Gastroesophageal sphincter (tissue), 4 donors: ENCODE data around the gene TRIM23. TPM values are rescaled to one million over a fixed set of nuclear protein-coding genes. Genes with fewer than 3 reads are reported as not detected.

Experiments used
- ATAC-seq: fragments of 150-250 bp; one replicate; pipeline ENCODE4 v1.9.1; 2016; ENCODE audit warnings: mild to moderate bottlenecking, moderate library complexity
- H3K27ac ChIP-seq, 4 donors: fragments of 200-600 bp; sonication (generic) in 3 of 4; 1 replicate in 3 of 4; 2 replicates in 1 of 4; pipeline ENCODE4 v1.5.1; 2016 to 2019
- H3K27me3 ChIP-seq: fragments of 200-600 bp; sonication (generic); one replicate; pipeline ENCODE4 v1.5.1; 2019
- H3K36me3 ChIP-seq, 2 donors: fragments of 200-600 bp; sonication (generic); one replicate each; pipeline ENCODE4 v1.5.1; 2019; ENCODE audit warnings: control low read depth in 1 of 2
- H3K4me1 ChIP-seq, 3 donors: fragments of 200-600 bp; sonication (generic); 1 replicate in 2 of 3; 2 replicates in 1 of 3; pipeline ENCODE4 v1.5.1; 2016 to 2019; ENCODE audit warnings: control low read depth in 2 of 3
- H3K4me3 ChIP-seq, 2 donors: fragments of 200-600 bp; sonication (generic); one replicate each; pipeline ENCODE4 v1.5.1; 2019; ENCODE audit warnings: mild to moderate bottlenecking in 1 of 2, moderate library complexity in 1 of 2
- H3K9me3 ChIP-seq, 3 donors: fragments of 200-600 bp; sonication (generic); one replicate each; pipeline ENCODE4 v1.5.1; 2017 to 2019; ENCODE audit warnings: control low read depth in 2 of 3
- EP300 ChIP-seq: sonication (generic); formaldehyde crosslinking; IDR thresholded peaks from one replicate; pipeline ENCODE4 v1.6.1; 2017; ENCODE audit warnings: antibody characterized with exemption, mild to moderate bottlenecking
- POLR2A ChIP-seq, 2 donors: fragments of 450-650 bp; IDR thresholded peaks; one replicate each; pipeline ENCODE4 v1.6.1; 2017; ENCODE audit warnings: antibody characterized with exemption in 2 of 2, mild to moderate bottlenecking in 2 of 2, moderate library complexity in 1 of 2
- POLR2AphosphoS5 ChIP-seq: sonication (generic); formaldehyde crosslinking; IDR thresholded peaks from one replicate; pipeline ENCODE4 v1.6.1; 2017; ENCODE audit warnings: antibody characterized with exemption
- WGBS, 2 donors: methylation state at CpG; one replicate each; pipeline ENCODE4 v1.1.5; 2018; ENCODE audit warnings: low coverage in 1 of 2; 5-methylcytosine and 5-hydroxymethylcytosine counted together
- total RNA-seq, 4 donors: library from RNA; depleted of rRNA; stranded (reverse); fragments of >200 nt; gene quantifications; one replicate each; pipeline ENCODE4 v1.1.0, GENCODE V29; 2016
- TF ChIP-seq, protein P1 (sequence below), 4 experiments: fragments of 200-600 bp in 2 of 4; fragments of 450-650 bp in 2 of 4; sonication (generic) in 1 of 4; IDR thresholded peaks; one replicate each; pipeline ENCODE4 v1.5.1; 2017 to 2019; ENCODE audit warnings: antibody characterized with exemption in 4 of 4, mild to moderate bottlenecking in 2 of 4, moderate library complexity in 2 of 4

Gene TRIM23
- total RNA-seq, 4 donors from 2014 or later, result 17.0 to 35.2 (median 20.3) TPM

DNA sequence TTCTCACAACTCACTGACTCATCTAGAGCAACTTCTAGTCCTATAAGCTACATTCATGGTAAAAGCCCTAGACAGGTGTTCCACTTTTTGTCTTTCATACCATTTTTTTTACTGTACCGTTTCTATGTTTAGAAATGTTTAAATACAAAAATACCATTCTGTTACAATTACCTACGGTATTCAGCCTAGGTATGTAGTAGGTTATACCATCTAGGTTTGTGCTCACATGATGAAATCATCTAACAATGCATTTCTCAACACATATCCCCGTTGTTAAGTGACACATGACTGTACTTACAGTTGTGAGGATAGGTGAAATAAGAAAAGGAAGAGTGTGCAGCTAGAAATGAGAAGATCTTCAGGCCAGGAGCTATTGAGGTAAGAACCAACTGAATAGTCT lies 67.4 kb downstream of the TRIM23 start:
- no peak overlapping the region for H3K27ac ChIP-seq
- TF ChIP-seq, protein P1, sequence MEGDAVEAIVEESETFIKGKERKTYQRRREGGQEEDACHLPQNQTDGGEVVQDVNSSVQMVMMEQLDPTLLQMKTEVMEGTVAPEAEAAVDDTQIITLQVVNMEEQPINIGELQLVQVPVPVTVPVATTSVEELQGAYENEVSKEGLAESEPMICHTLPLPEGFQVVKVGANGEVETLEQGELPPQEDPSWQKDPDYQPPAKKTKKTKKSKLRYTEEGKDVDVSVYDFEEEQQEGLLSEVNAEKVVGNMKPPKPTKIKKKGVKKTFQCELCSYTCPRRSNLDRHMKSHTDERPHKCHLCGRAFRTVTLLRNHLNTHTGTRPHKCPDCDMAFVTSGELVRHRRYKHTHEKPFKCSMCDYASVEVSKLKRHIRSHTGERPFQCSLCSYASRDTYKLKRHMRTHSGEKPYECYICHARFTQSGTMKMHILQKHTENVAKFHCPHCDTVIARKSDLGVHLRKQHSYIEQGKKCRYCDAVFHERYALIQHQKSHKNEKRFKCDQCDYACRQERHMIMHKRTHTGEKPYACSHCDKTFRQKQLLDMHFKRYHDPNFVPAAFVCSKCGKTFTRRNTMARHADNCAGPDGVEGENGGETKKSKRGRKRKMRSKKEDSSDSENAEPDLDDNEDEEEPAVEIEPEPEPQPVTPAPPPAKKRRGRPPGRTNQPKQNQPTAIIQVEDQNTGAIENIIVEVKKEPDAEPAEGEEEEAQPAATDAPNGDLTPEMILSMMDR (IDR thresholded peaks at IDR 0.05), result no peak
- no peak for TF ChIP-seq POLR2AphosphoS5
- no peak overlapping the region for H3K4me3 ChIP-seq
- WGBS, 2 donors, result 83 to 84% methylated on average over 3 of the region's 3 CpGs
- H3K36me3 ChIP-seq, result no peaks in the 10 kb centered on the region
- no peak for ATAC-seq
- no peaks in the 10 kb centered on the region for H3K27me3 ChIP-seq
- H3K9me3 ChIP-seq, result no peaks in the 10 kb centered on the region
- H3K4me1 ChIP-seq, result no peaks in the 10 kb centered on the region

- WGBS, 2 donors, result 100% methylated on average over 1 of the region's 2 CpGs
- no peak overlapping the region for H3K4me3 ChIP-seq
These were observed 68.0 kb downstream of the TRIM23 start for GRCh38 chr5:65556181-65556580.

GRCh38 chr5:65555287-65555686 lies 68.8 kb downstream of the TRIM23 start:
- no peaks in the 10 kb centered on the region for H3K4me1 ChIP-seq
- no peaks in the 10 kb centered on the region for H3K27me3 ChIP-seq
- TF ChIP-seq, protein P1 (IDR thresholded peaks at IDR 0.05), result no peak
- TF ChIP-seq EP300, result no peak
- no peak for TF ChIP-seq POLR2A (IDR thresholded peaks at IDR 0.05)
- TF ChIP-seq POLR2AphosphoS5, result no peak
- no peak overlapping the region for H3K4me3 ChIP-seq
- no peak for ATAC-seq
- no peaks in the 10 kb centered on the region for H3K36me3 ChIP-seq
- no peak overlapping the region for H3K27ac ChIP-seq
- H3K9me3 ChIP-seq, result no peaks in the 10 kb centered on the region

More at GRCh38 chr5:65556181-65556580, 68.0 kb downstream of the TRIM23 start:
- Histone ChIP-seq H3K36me3 (no peaks in the 10 kb centered on the region), H3K27ac (no peak overlapping the region), H3K27me3 (no peaks in the 10 kb centered on the region), H3K9me3 (no peaks in the 10 kb centered on the region), H3K4me1 (no peaks in the 10 kb centered on the region)
- ATAC-seq, result no peak
- TF ChIP-seq, protein P1 (IDR thresholded peaks at IDR 0.05), result no peak
- TF ChIP-seq EP300 (no peak), POLR2A (IDR thresholded peaks at IDR 0.05) (no peak), POLR2AphosphoS5 (no peak)

DNA sequence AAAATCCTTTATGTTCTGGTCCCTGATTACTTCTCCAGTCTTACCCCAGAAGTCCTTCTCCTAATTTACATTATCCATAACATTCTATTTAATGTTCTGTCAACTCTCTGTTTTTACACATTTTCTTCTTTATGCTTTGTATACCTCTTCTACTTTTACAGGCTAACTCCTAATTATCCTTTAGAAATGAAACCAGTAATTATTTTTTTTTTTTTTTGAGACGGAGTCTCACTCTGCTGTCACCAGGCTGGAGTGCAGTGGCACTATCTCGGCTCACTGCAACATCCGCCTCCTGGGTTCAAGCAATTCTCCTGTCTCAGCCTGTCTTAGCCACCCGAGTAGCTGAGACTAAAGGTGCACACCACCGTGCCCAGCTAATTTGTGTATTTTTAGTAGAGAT lies 70.2 kb downstream of the TRIM23 start:
- TF ChIP-seq POLR2A (IDR thresholded peaks at IDR 0.05), result no peak
- no peak for TF ChIP-seq EP300
- TF ChIP-seq, protein P1 (IDR thresholded peaks at IDR 0.05), result no peak
- no peak for TF ChIP-seq POLR2AphosphoS5
- no peaks in the 10 kb centered on the region for H3K36me3 ChIP-seq
- 67 to 68% methylated on average over 2 to 4 of the region's 5 CpGs for WGBS, 2 donors
- no peak overlapping the region for H3K27ac ChIP-seq
- H3K27me3 ChIP-seq, result no peaks in the 10 kb centered on the region
- H3K9me3 ChIP-seq, result no peaks in the 10 kb centered on the region
- H3K4me3 ChIP-seq, result no peak overlapping the region
- no peak for ATAC-seq
- no peaks in the 10 kb centered on the region for H3K4me1 ChIP-seq

DNA sequence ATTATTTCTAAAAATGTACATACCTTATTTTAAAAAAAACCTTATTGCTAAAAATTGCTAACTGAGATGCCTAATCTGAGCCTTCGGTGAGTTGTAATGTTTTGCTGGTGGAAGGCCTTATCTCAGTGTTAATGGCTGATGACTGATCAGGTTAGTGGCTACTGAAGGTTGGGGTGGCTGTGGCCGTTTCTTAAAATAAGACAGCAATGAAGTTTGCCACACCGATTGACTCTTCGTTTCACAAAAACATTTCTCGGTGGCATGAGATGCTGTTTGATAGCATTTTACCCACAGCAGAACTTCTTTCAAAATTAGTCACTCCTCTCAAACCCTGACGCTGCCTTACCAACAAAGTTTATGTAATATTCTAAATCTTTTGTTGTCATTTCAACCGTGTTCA lies 75.9 kb downstream of the TRIM23 start:
- Histone ChIP-seq H3K27ac (no peak overlapping the region), H3K4me1 (no peaks in the 10 kb centered on the region), H3K36me3 (no peaks in the 10 kb centered on the region), H3K9me3 (no peaks in the 10 kb centered on the region), H3K4me3 (no peak overlapping the region), H3K27me3 (no peaks in the 10 kb centered on the region)
- 97% methylated on average over 7 of the region's 7 CpGs for WGBS, 2 donors
- ATAC-seq, result no peak
- TF ChIP-seq EP300, result no peak
- TF ChIP-seq, protein P1 (IDR thresholded peaks at IDR 0.05), result no peak
- TF ChIP-seq POLR2A (IDR thresholded peaks at IDR 0.05), result no peak
- TF ChIP-seq POLR2AphosphoS5, result no peak
